Left ventricle myocardium inferior (tissue), 1 donor: ENCODE data around the gene PDE11A. TPM values are rescaled to one million over a fixed set of nuclear protein-coding genes. Genes with fewer than 3 reads are reported as not detected.

Source experiments
- DNase-seq: peaks from one replicate; pipeline ENCODE4 v3.0.0-alpha.2; 2020
- H3K27ac ChIP-seq: fragments of 200-600 bp; replicated peaks from 2 replicates; pipeline ENCODE4 v1.8.0; 2021
- H3K27me3 ChIP-seq: fragments of 200-600 bp; 2 replicates; pipeline ENCODE4 v1.8.0; 2021; ENCODE audit warnings: low read depth
- H3K36me3 ChIP-seq: fragments of 200-600 bp; 2 replicates; pipeline ENCODE4 v1.8.0; 2021
- H3K4me1 ChIP-seq: fragments of 200-600 bp; 2 replicates; pipeline ENCODE4 v1.8.0; 2021
- H3K4me3 ChIP-seq: fragments of 200-600 bp; 2 replicates; pipeline ENCODE4 v1.8.0; 2021; ENCODE audit warnings: mild to moderate bottlenecking, moderate library complexity
- H3K9me3 ChIP-seq: fragments of 200-600 bp; replicated peaks from 2 replicates; pipeline ENCODE4 v1.8.0; 2021
- CTCF ChIP-seq: fragments of 200-600 bp; IDR thresholded peaks from 2 replicates; pipeline ENCODE4 v1.8.0; 2021; ENCODE audit warnings: antibody characterized with exemption, mild to moderate bottlenecking, borderline replicate concordance
- intact Hi-C: fragments of 100-400 bp; cut with micrococcal nuclease; formaldehyde crosslinking; loops from one replicate; pipeline ENCODE4 v1.11.0; 2022
- total RNA-seq: library from RNA; stranded (reverse); fragmentation: NEBNext Ultra II Directional; extraction: Animal tissue kit (Norgen Biotek cat#: 25700); gene quantifications from one replicate; pipeline ENCODE4 v1.2.1, GENCODE V29; 2021
- donor health status: DM: no; HTN: yes; CAD: no; lungs with severe emphysema.

The PDE11A gene
- total RNA-seq, 1 donor from 2014 or later, result 2.5 TPM

- DNase-seq, result no peak
- TF ChIP-seq CTCF, result no peak
- intact Hi-C loops, result no loop called here
- Histone ChIP-seq H3K4me3 (no peak overlapping the region), H3K9me3 (no peaks in the 10 kb centered on the region), H3K4me1 (peaks cover 8% of the 10 kb centered on the region), H3K27ac (no peak overlapping the region), H3K27me3 (no peaks in the 10 kb centered on the region), H3K36me3 (no peaks in the 10 kb centered on the region)
Observed at GRCh38 chr2:177888581-177888980, 184.0 kb downstream of the PDE11A start.

GRCh38 chr2:177887722-177888121, 184.9 kb downstream of the PDE11A start:
- DNase-seq, result no peak
- Histone ChIP-seq H3K36me3 (no peaks in the 10 kb centered on the region), H3K4me3 (no peak overlapping the region), H3K27ac (no peak overlapping the region), H3K9me3 (no peaks in the 10 kb centered on the region), H3K4me1 (peaks cover 12% of the 10 kb centered on the region), H3K27me3 (no peaks in the 10 kb centered on the region)
- no peak for TF ChIP-seq CTCF
- intact Hi-C loops, result no loop called here

- TF ChIP-seq CTCF, result no peak
- DNase-seq, result no peak
- H3K36me3 ChIP-seq, result no peaks in the 10 kb centered on the region
- H3K4me1 ChIP-seq, result peaks cover 11% of the 10 kb centered on the region
- H3K27me3 ChIP-seq, result no peaks in the 10 kb centered on the region
- intact Hi-C loops, result no loop called here
- no peaks in the 10 kb centered on the region for H3K9me3 ChIP-seq
- no peak overlapping the region for H3K4me3 ChIP-seq
- no peak overlapping the region for H3K27ac ChIP-seq
Observed at GRCh38 chr2:177886824-177887223, 185.8 kb downstream of the PDE11A start.

- DNase-seq, result no peak
- intact Hi-C loops, result no loop called here
- no peak overlapping the region for H3K4me3 ChIP-seq
- peaks cover under 1% of the 10 kb centered on the region for H3K9me3 ChIP-seq
- no peaks in the 10 kb centered on the region for H3K36me3 ChIP-seq
- TF ChIP-seq CTCF, result no peak
- no peak overlapping the region for H3K27ac ChIP-seq
- H3K27me3 ChIP-seq, result no peaks in the 10 kb centered on the region
- H3K4me1 ChIP-seq, result peaks cover 17% of the 10 kb centered on the region
Observed at GRCh38 chr2:177885828-177886466, 186.6 kb downstream of the PDE11A start.

- H3K27ac ChIP-seq, result peak overlapping the region; percentile 71
- no peaks in the 10 kb centered on the region for H3K27me3 ChIP-seq
- H3K4me3 ChIP-seq, result no peak overlapping the region
- DNase-seq, result no peak
- peaks cover 30% of the 10 kb centered on the region for H3K4me1 ChIP-seq
- TF ChIP-seq CTCF, result no peak
- intact Hi-C loops, result no loop called here
- no peaks in the 10 kb centered on the region for H3K36me3 ChIP-seq
- peaks cover 7% of the 10 kb centered on the region for H3K9me3 ChIP-seq
Observed at GRCh38 chr2:177883177-177883576, 189.4 kb downstream of the PDE11A start.
